NCI-H2107 treated with DMSO at 0.1 percent for 48 hours (cell line): ENCODE data around the gene RNF26.
"Not testable (repeated sequence)": the region's sequence is repeated elsewhere in the genome, so short reads cannot be mapped to it uniquely, and the experiment has no call there.

Source experiments
- DNase-seq: peaks from one replicate; lab custom pipeline; 2025; ENCODE audit not compliant: unreplicated experiment; lab: John Stamatoyannopoulos, UW

RNF26 gene

GRCh38 chr11:119381181-119381988 lies 47.1 kb downstream of the RNF26 start, which contains the start of gene USP2:
TSS of gene USP2 (minus strand) at chr11:119381690. CDS start at chr11:119373480, 8,210 bp downstream.
- peak; percentile 83 for DNase-seq

GRCh38 chr11:119382101-119382500 lies 47.8 kb downstream of the RNF26 start:
- DNase-seq: no peak

- not testable (repeated sequence) for DNase-seq
These were observed 48.2 kb downstream of the RNF26 start for GRCh38 chr11:119382513-119382912.

- no peak for DNase-seq
These were observed 50.0 kb downstream of the RNF26 start for GRCh38 chr11:119384332-119384731.
